Measurements from ENCODE around the gene ZFYVE28. TPM values are rescaled to one million over a fixed set of nuclear protein-coding genes. Genes with fewer than 3 reads are reported as not detected.

The ZFYVE28 gene
- total RNA-seq, 1 experiment from 2014 or later: 19.2 TPM

- TF ChIP-seq CBX3 (IDR thresholded peaks at IDR 0.05; ENCODE audit: low read depth): no peak
- no peak for TF ChIP-seq POLR2A (IDR thresholded peaks at IDR 0.05; ENCODE audit: borderline replicate concordance, extremely low read depth, insufficient read depth, insufficient read length)
- no peak for TF ChIP-seq SRF (IDR thresholded peaks at IDR 0.05; ENCODE audit: low read depth)
- TF ChIP-seq, protein P1, sequence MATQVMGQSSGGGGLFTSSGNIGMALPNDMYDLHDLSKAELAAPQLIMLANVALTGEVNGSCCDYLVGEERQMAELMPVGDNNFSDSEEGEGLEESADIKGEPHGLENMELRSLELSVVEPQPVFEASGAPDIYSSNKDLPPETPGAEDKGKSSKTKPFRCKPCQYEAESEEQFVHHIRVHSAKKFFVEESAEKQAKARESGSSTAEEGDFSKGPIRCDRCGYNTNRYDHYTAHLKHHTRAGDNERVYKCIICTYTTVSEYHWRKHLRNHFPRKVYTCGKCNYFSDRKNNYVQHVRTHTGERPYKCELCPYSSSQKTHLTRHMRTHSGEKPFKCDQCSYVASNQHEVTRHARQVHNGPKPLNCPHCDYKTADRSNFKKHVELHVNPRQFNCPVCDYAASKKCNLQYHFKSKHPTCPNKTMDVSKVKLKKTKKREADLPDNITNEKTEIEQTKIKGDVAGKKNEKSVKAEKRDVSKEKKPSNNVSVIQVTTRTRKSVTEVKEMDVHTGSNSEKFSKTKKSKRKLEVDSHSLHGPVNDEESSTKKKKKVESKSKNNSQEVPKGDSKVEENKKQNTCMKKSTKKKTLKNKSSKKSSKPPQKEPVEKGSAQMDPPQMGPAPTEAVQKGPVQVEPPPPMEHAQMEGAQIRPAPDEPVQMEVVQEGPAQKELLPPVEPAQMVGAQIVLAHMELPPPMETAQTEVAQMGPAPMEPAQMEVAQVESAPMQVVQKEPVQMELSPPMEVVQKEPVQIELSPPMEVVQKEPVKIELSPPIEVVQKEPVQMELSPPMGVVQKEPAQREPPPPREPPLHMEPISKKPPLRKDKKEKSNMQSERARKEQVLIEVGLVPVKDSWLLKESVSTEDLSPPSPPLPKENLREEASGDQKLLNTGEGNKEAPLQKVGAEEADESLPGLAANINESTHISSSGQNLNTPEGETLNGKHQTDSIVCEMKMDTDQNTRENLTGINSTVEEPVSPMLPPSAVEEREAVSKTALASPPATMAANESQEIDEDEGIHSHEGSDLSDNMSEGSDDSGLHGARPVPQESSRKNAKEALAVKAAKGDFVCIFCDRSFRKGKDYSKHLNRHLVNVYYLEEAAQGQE (IDR thresholded peaks at IDR 0.05; ENCODE audit: low read depth): no peak
- TF ChIP-seq EZH2 (IDR thresholded peaks at IDR 0.05): no peak
- no peak for TF ChIP-seq YY1 (IDR thresholded peaks at IDR 0.05; ENCODE audit: extremely low read depth, insufficient replicate concordance, low read depth, low read length)
- TF ChIP-seq RAD21 (IDR thresholded peaks at IDR 0.05; ENCODE audit: low read depth): no peak
- TF ChIP-seq, protein P2, sequence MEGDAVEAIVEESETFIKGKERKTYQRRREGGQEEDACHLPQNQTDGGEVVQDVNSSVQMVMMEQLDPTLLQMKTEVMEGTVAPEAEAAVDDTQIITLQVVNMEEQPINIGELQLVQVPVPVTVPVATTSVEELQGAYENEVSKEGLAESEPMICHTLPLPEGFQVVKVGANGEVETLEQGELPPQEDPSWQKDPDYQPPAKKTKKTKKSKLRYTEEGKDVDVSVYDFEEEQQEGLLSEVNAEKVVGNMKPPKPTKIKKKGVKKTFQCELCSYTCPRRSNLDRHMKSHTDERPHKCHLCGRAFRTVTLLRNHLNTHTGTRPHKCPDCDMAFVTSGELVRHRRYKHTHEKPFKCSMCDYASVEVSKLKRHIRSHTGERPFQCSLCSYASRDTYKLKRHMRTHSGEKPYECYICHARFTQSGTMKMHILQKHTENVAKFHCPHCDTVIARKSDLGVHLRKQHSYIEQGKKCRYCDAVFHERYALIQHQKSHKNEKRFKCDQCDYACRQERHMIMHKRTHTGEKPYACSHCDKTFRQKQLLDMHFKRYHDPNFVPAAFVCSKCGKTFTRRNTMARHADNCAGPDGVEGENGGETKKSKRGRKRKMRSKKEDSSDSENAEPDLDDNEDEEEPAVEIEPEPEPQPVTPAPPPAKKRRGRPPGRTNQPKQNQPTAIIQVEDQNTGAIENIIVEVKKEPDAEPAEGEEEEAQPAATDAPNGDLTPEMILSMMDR (IDR thresholded peaks at IDR 0.05 in 2 of 3, conservative IDR thresholded peaks at IDR 0.05 in 1 of 3; ENCODE audit: borderline replicate concordance in 1 of 3, insufficient read depth in 1 of 3, low read depth in 2 of 3, low read length in 2 of 3): no peak
- TF ChIP-seq, protein P3, sequence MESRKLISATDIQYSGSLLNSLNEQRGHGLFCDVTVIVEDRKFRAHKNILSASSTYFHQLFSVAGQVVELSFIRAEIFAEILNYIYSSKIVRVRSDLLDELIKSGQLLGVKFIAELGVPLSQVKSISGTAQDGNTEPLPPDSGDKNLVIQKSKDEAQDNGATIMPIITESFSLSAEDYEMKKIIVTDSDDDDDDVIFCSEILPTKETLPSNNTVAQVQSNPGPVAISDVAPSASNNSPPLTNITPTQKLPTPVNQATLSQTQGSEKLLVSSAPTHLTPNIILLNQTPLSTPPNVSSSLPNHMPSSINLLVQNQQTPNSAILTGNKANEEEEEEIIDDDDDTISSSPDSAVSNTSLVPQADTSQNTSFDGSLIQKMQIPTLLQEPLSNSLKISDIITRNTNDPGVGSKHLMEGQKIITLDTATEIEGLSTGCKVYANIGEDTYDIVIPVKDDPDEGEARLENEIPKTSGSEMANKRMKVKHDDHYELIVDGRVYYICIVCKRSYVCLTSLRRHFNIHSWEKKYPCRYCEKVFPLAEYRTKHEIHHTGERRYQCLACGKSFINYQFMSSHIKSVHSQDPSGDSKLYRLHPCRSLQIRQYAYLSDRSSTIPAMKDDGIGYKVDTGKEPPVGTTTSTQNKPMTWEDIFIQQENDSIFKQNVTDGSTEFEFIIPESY (IDR thresholded peaks at IDR 0.05; ENCODE audit: extremely low read depth, insufficient replicate concordance, low read length): no peak
- Histone ChIP-seq H3K4me2 (ENCODE audit: low read length) (no peak overlapping the region), H4K20me1 (ENCODE audit: insufficient read depth) (no peaks in the 10 kb centered on the region), H3K79me2 (ENCODE audit: insufficient read depth, low read length) (no peaks in the 10 kb centered on the region), H3K36me3 (ENCODE audit: control insufficient read depth in 1 of 2, insufficient read depth in 2 of 2, low read length in 2 of 2) (no peaks in the 10 kb centered on the region), H3K9me3 (ENCODE audit: control insufficient read depth in 1 of 2, insufficient read depth in 1 of 2, low read depth in 1 of 2, low read length in 2 of 2) (no peaks in the 10 kb centered on the region), H2AFZ (ENCODE audit: low read depth, low read length, poor library complexity, severe bottlenecking) (no peak overlapping the region), H3K4me3 (replicated peaks in 1 of 2; ENCODE audit: low read depth in 1 of 2, low read length in 2 of 2) (no peak overlapping the region), H3K27me3 (ENCODE audit: insufficient read depth, low read length) (no peaks in the 10 kb centered on the region), H3K9ac (ENCODE audit: low read length) (no peak overlapping the region), H3K4me1 (ENCODE audit: control insufficient read depth in 1 of 2, insufficient read depth in 2 of 2, low read length in 2 of 2) (no peaks in the 10 kb centered on the region), H3K27ac (ENCODE audit: low read depth, low read length) (no peak overlapping the region), H3K9me2 (ENCODE audit: insufficient read depth) (no peaks in the 10 kb centered on the region)
- ChIA-PET RAD21 (ENCODE audit: low non-redundant PET in 1 of 2, low total read pairs in 2 of 2, uncharacterized antibody in 2 of 2, unreplicated experiment in 2 of 2) (no interaction called here), CTCF (interaction anchor here (1.7 kb wide), 1 partner anchor 9 kb away, joined by 8 read pairs; no protein-coding TSS in a partner anchor), POLR2A (no interaction called here)
- DNase-seq (ENCODE audit: low read depth, low spot score) (no peak), ATAC-seq (no peak)
- BruUV-seq (replicated peaks): no TSS peak
- intact Hi-C loops (cut with micrococcal nuclease): no loop called here
Measured at GRCh38 chr4:2450394-2451035, 32.1 kb upstream of the ZFYVE28 start.

Measured in HCT116 (cell line).